ENCODE measurements around the gene TCP10L. TPM values are rescaled to one million over a fixed set of nuclear protein-coding genes. Genes with fewer than 3 reads are reported as not detected.
A peak's percentile ranks its signal among the peaks of the same experiment; 100 is the strongest.

Gene TCP10L
- polyA plus RNA-seq, 3 donors from 2014 or later = 0.31 to 0.75 TPM; not detected in 1

- Mint-ChIP-seq H3K27me3 (ENCODE audit: low read depth in 3 of 3) (peaks cover 0 to 3% (median 0%) of the 10 kb centered on the region in 3 donors), H3K27ac (no peak overlapping the region), H3K4me1 (no peaks in the 10 kb centered on the region), H3K36me3 (peaks cover 0 to 5% (median 3%) of the 10 kb centered on the region in 3 donors), H3K4me3 (no peak overlapping the region), H3K9me3 (peaks cover 0 to 2% (median 0%) of the 10 kb centered on the region in 6 donors)
- DNase-seq = peak in 1 of 3 donors; percentile 15
Observed at GRCh38 chr21:32578107-32578691, 7.1 kb downstream of the TCP10L start.

- DNase-seq = no peak
- H3K36me3 Mint-ChIP-seq = peaks cover 0 to 5% (median 3%) of the 10 kb centered on the region in 3 donors
- peaks cover 0 to 3% (median 0%) of the 10 kb centered on the region in 3 donors for H3K27me3 Mint-ChIP-seq (ENCODE audit: low read depth in 3 of 3)
- H3K9me3 Mint-ChIP-seq = peaks cover 0 to 2% (median 0%) of the 10 kb centered on the region in 6 donors
- no peak overlapping the region for H3K4me3 Mint-ChIP-seq
- H3K4me1 Mint-ChIP-seq = peaks cover 0 to under 1% of the 10 kb centered on the region in 2 donors
- H3K27ac Mint-ChIP-seq = peak overlapping the region in 1 of 6 donors; percentile 13
Observed at GRCh38 chr21:32576011-32576410, 9.3 kb downstream of the TCP10L start.

DNA sequence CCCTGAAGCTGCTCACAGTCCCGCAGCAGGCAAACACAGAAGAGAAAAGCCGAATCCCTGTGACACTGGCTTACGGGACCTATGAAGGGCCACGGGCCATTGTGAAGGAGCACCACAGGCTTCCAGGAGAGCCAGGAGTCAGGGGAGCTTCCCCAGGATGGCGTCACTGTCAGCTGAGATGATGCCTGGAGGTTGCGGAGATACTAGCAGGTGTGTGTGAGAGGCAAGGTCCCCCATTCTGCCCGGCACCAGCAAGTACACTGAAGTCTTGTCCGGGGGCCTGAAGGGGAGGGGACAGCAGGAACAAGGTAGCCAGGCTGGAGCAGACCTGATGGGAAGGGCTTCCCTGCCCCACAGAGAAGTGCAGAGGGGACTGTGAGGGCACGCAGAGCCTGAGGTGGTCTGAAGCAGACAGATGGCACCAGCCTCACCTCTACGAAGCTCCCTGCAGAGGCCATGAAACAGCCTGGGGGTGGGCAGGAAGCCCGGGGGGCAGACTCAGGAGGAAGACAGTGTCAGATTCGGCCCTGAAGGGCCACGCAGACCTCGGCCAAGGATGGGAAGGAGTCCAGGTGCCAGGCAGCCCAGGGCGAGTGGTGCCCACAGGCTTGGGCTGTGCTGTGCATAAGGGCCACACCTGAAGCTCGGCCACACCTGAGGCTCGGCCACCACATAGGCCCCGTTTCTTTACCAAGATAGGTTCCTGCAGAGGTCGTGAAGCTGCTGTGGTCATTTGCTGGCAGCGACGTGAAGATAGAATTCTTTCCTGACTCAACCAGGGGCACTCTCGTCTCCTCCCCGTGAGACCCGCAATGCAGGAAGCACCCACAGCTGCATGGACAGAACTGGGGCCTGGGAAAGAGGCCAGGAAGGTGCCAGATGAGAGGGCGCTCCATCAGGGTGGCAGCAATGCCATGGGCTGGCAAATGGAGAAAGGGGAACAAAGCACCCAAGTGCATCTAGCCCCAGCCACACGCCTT is 10.1 kb downstream of the TCP10L start:
- DNase-seq = no peak
- H3K36me3 Mint-ChIP-seq = peaks cover 0 to 5% (median 0%) of the 10 kb centered on the region in 3 donors
- H3K9me3 Mint-ChIP-seq = no peaks in the 10 kb centered on the region
- H3K4me1 Mint-ChIP-seq = peaks cover 3% of the 10 kb centered on the region in 2 donors
- no peak overlapping the region for H3K27ac Mint-ChIP-seq
- H3K27me3 Mint-ChIP-seq (ENCODE audit: low read depth in 3 of 3) = peaks cover 0 to 3% (median 0%) of the 10 kb centered on the region in 3 donors
- H3K4me3 Mint-ChIP-seq = no peak overlapping the region

DNA sequence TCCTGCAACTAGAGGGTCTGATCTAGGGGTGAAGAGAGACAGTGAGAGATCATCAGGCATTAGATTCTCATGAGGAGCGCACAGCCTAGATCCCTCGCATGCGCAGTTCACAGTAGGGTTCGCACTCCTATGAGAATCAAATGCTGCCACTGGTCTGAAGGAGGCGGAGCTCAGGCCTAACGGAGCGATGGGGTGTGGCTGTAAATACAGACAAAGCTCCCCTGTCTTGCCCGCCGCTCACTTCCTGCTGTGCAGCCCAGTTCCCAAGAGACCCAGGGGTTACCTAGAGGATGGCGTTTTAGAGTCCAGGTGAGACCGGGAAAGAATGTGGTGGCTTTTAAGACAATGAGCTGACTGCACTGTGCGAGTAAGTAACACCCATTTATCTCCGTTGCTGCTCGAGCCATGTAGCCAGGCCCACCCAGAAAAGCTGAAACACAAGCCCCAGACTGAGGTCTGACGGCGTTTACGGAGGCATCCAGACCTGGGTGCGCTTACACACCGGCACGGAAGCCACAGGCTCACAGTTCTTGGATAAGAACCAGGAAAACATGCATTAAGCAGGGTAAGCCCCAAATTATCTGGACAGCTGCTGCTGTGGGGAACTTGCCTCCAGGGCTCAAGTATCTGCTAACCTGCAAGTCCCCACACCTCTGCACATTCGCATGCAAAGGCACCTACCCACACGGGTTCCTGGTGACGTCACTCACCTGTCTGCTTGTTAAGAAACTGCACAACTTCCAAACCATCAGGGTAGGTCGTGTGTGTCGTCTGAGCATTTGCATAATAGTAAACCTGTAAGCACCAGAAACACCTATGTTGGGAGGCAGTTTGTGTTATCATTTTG is 12.5 kb downstream of the TCP10L start:
- Mint-ChIP-seq H3K36me3 (peaks cover 0 to 5% (median 0%) of the 10 kb centered on the region in 3 donors), H3K4me3 (no peak overlapping the region), H3K9me3 (no peaks in the 10 kb centered on the region), H3K27me3 (ENCODE audit: low read depth in 3 of 3) (peaks cover 0 to 3% (median 0%) of the 10 kb centered on the region in 3 donors), H3K27ac (no peak overlapping the region), H3K4me1 (peaks cover 20 to 25% of the 10 kb centered on the region in 2 donors)
- DNase-seq = no peak

DNA sequence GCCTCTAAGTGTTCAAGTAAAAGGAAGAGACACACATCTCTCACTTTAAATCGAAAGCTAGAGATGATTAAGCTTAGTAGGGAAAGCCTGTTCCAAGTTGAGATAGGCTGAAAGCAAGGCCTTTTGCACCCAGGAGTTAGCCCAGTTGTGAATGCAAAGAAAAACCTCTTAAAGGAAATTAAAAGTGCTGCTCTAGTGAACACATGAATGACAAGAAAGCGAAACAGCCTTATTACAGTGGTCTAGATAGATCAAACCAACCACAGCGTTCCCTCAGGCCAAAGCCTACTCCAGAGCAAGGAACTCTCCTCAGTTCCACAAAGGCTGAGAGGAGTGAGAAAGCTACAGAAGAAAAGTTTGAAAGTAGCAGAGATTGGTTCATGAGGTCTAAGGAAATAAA is 14.9 kb downstream of the TCP10L start:
- Mint-ChIP-seq H3K36me3 (peaks cover 13 to 15% (median 14%) of the 10 kb centered on the region in 3 donors), H3K4me3 (peak overlapping the region; percentile 89 to 99 (median 96)), H3K27me3 (ENCODE audit: low read depth in 3 of 3) (peaks cover 0 to 3% (median 2%) of the 10 kb centered on the region in 3 donors), H3K4me1 (peaks cover 23 to 25% of the 10 kb centered on the region in 2 donors), H3K9me3 (no peaks in the 10 kb centered on the region), H3K27ac (peak overlapping the region; percentile 87 to 98 (median 94))
- DNase-seq = no peak

GRCh38 chr21:32569261-32570230 is 15.8 kb downstream of the TCP10L start:
- Mint-ChIP-seq H3K4me1 (peaks cover 23 to 25% of the 10 kb centered on the region in 2 donors), H3K27me3 (ENCODE audit: low read depth in 3 of 3) (peaks cover 0 to 3% (median 2%) of the 10 kb centered on the region in 3 donors), H3K4me3 (peak overlapping the region; percentile 89 to 99 (median 96)), H3K36me3 (peaks cover 22 to 25% (median 23%) of the 10 kb centered on the region in 3 donors), H3K9me3 (peaks cover 0 to 9% (median 3%) of the 10 kb centered on the region in 6 donors), H3K27ac (peak overlapping the region; percentile 87 to 98 (median 94))
- DNase-seq = peak; percentile 79 to 87 (median 81)

DNA sequence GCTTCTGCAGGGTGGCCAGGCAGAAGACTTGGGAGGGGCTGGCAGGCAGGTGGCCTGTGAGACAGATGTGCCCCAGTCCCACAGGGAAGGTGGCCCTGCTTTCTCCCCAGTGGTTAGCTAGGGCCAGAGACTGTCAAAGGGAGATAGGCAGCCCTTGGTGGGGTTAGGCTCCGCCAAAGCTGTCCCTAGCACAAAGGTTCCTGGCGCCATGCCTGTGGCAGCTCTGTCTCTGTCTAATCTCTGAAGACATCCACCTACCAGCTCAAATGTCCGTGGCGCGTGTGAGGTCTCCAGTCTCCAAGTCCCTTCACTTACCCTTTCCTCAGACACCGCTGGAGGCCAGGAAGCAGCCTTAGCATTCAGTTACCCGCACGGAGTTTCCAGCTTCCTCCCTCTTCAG is 17.7 kb downstream of the TCP10L start:
- no peak overlapping the region for H3K27ac Mint-ChIP-seq
- H3K36me3 Mint-ChIP-seq = peaks cover 24 to 30% (median 25%) of the 10 kb centered on the region in 3 donors
- H3K9me3 Mint-ChIP-seq = peaks cover 0 to 11% (median 3%) of the 10 kb centered on the region in 6 donors
- DNase-seq = no peak
- peaks cover 0 to 3% (median 2%) of the 10 kb centered on the region in 3 donors for H3K27me3 Mint-ChIP-seq (ENCODE audit: low read depth in 3 of 3)
- H3K4me1 Mint-ChIP-seq = peaks cover 23 to 26% of the 10 kb centered on the region in 2 donors
- peak overlapping the region in 1 of 5 donors; percentile 10 for H3K4me3 Mint-ChIP-seq

- H3K36me3 Mint-ChIP-seq = peaks cover 24 to 33% (median 25%) of the 10 kb centered on the region in 3 donors
- peak overlapping the region in 2 of 5 donors; percentile 5 to 43 for H3K4me3 Mint-ChIP-seq
- peaks cover 25 to 33% of the 10 kb centered on the region in 2 donors for H3K4me1 Mint-ChIP-seq
- peaks cover 0 to 3% (median 2%) of the 10 kb centered on the region in 3 donors for H3K27me3 Mint-ChIP-seq (ENCODE audit: low read depth in 3 of 3)
- no peak for DNase-seq
- peaks cover 0 to 11% (median 3%) of the 10 kb centered on the region in 6 donors for H3K9me3 Mint-ChIP-seq
- peak overlapping the region in 1 of 6 donors; percentile 20 for H3K27ac Mint-ChIP-seq
Observed at GRCh38 chr21:32566741-32567389, 18.5 kb downstream of the TCP10L start.

- no peak overlapping the region for H3K4me3 Mint-ChIP-seq
- H3K4me1 Mint-ChIP-seq = peaks cover 24 to 37% of the 10 kb centered on the region in 2 donors
- DNase-seq = no peak
- H3K27ac Mint-ChIP-seq = no peak overlapping the region
- H3K36me3 Mint-ChIP-seq = peaks cover 24 to 36% (median 25%) of the 10 kb centered on the region in 3 donors
- H3K9me3 Mint-ChIP-seq = peaks cover 0 to 11% (median 3%) of the 10 kb centered on the region in 6 donors
- H3K27me3 Mint-ChIP-seq (ENCODE audit: low read depth in 3 of 3) = peaks cover 0 to 3% (median 2%) of the 10 kb centered on the region in 3 donors
Observed at GRCh38 chr21:32565856-32566465, 19.4 kb downstream of the TCP10L start.

GRCh38 chr21:32562915-32563314 is 22.4 kb downstream of the TCP10L start:
- H3K27ac Mint-ChIP-seq = peak overlapping the region in 1 of 6 donors; percentile 39

GRCh38 chr21:32562426-32562825 is 22.9 kb downstream of the TCP10L start:
- DNase-seq = peak in 1 of 3 donors; percentile 16
- Mint-ChIP-seq H3K27ac (peak overlapping the region in 2 of 6 donors; percentile 1 to 29), H3K9me3 (peaks cover 0 to 11% (median 3%) of the 10 kb centered on the region in 6 donors), H3K4me1 (peaks cover 7 to 12% of the 10 kb centered on the region in 2 donors), H3K36me3 (peaks cover 24 to 36% (median 30%) of the 10 kb centered on the region in 3 donors), H3K27me3 (ENCODE audit: low read depth in 3 of 3) (peaks cover 0 to 3% (median 2%) of the 10 kb centered on the region in 3 donors), H3K4me3 (no peak overlapping the region)

More at GRCh38 chr21:32562915-32563314, 22.4 kb downstream of the TCP10L start:
- H3K4me3 Mint-ChIP-seq = no peak overlapping the region
- peaks cover 0 to 3% (median 2%) of the 10 kb centered on the region in 3 donors for H3K27me3 Mint-ChIP-seq (ENCODE audit: low read depth in 3 of 3)
- peaks cover 7 to 12% of the 10 kb centered on the region in 2 donors for H3K4me1 Mint-ChIP-seq
- no peak for DNase-seq
- peaks cover 0 to 11% (median 3%) of the 10 kb centered on the region in 6 donors for H3K9me3 Mint-ChIP-seq
- H3K36me3 Mint-ChIP-seq = peaks cover 24 to 36% (median 29%) of the 10 kb centered on the region in 3 donors
